ENCODE measurements around the gene NLRP10. TPM values are rescaled to one million over a fixed set of nuclear protein-coding genes. Genes with fewer than 3 reads are reported as not detected.

Gene NLRP10
- total and polyA plus RNA-seq, 2 of the 13 experiments (the other 11 are each of a cell fraction or from before 2014, with no cell fraction given), result not detected

DNA sequence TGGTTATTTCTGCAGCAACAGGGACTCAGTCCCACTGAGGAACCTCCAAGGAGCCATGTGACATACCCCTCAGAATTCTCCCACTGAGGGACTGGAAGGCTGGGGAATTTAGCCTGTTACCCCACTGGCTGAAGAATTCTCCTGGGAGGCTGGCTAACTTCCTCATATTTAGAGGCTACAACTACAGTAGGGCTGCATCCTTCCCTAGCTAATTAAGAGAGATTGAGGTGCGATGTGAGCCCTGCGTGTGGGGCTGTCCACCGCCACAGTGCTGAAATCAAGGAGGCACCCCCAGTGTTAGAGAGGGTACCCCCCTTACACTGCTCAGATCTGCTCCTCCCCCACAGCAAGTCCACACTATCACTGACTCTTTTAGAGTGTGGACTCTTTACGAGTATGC lies 43.0 kb upstream of the NLRP10 start:
- intact Hi-C loops (cut with micrococcal nuclease; ENCODE audit: unreplicated experiment), result no loop called here
- TF ChIP-seq, protein P1, sequence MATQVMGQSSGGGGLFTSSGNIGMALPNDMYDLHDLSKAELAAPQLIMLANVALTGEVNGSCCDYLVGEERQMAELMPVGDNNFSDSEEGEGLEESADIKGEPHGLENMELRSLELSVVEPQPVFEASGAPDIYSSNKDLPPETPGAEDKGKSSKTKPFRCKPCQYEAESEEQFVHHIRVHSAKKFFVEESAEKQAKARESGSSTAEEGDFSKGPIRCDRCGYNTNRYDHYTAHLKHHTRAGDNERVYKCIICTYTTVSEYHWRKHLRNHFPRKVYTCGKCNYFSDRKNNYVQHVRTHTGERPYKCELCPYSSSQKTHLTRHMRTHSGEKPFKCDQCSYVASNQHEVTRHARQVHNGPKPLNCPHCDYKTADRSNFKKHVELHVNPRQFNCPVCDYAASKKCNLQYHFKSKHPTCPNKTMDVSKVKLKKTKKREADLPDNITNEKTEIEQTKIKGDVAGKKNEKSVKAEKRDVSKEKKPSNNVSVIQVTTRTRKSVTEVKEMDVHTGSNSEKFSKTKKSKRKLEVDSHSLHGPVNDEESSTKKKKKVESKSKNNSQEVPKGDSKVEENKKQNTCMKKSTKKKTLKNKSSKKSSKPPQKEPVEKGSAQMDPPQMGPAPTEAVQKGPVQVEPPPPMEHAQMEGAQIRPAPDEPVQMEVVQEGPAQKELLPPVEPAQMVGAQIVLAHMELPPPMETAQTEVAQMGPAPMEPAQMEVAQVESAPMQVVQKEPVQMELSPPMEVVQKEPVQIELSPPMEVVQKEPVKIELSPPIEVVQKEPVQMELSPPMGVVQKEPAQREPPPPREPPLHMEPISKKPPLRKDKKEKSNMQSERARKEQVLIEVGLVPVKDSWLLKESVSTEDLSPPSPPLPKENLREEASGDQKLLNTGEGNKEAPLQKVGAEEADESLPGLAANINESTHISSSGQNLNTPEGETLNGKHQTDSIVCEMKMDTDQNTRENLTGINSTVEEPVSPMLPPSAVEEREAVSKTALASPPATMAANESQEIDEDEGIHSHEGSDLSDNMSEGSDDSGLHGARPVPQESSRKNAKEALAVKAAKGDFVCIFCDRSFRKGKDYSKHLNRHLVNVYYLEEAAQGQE (IDR thresholded peaks at IDR 0.05; ENCODE audit: borderline replicate concordance in 1 of 2, low read depth in 1 of 2, low read length in 2 of 2), result peak; percentile 14 to 81
- TF ChIP-seq ZKSCAN5 (CRISPR knock-in tag; IDR thresholded peaks at IDR 0.05), result no peak
- H3K36me3 ChIP-seq (replicated peaks in 1 of 2; ENCODE audit: control insufficient read depth in 1 of 2, insufficient read depth in 2 of 2, low read length in 2 of 2), result no peaks in the 10 kb centered on the region
- H3K27me3 ChIP-seq (ENCODE audit: control insufficient read depth in 1 of 2, insufficient read depth in 2 of 2, low read length in 2 of 2), result 0 out of 5 replicates have a peak, but pooled peaks cover 0 to 4% of the 10 kb centered on the region in 2 experiments
- no peaks in the 10 kb centered on the region for H3K79me2 ChIP-seq (ENCODE audit: insufficient read depth, low read length)
- no peak for ATAC-seq
- FAIRE-seq, result no peak
- no peak overlapping the region for H3K4me2 ChIP-seq (ENCODE audit: low read depth, low read length)
- CTCF ChIA-PET (ENCODE audit: low intra/inter-chr PET ratio, low total read pairs), result interaction anchor here (1.2 to 3.0 kb wide), 3 partner anchors 25 to 85 kb away, joined by 3 to 20 read pairs (median 7); no protein-coding TSS in a partner anchor
- H4K20me1 ChIP-seq (ENCODE audit: insufficient read depth, low read length), result no peaks in the 10 kb centered on the region; the same call in 1 of the 2 replicates
- no peak overlapping the region for H3K27ac ChIP-seq (ENCODE audit: extremely low read length, insufficient read depth, low read length)
- H3K9me3 ChIP-seq (ENCODE audit: low read length), result no peaks in the 10 kb centered on the region
- in situ Hi-C loops (cut with HindIII; ENCODE audit: extremely low pct_ligation_motif_present, low pct_unique_long_range_greater_than_20kb), result loop anchor here (10.0 kb wide), 2 partner anchors 87 to 257 kb away; partner anchors contain the start of gene LMO1
- H2AFZ ChIP-seq (ENCODE audit: low read length), result no peak overlapping the region
- H3K4me3 ChIP-seq (replicated peaks in 1 of 3; ENCODE audit: insufficient read depth in 1 of 3, low read depth in 2 of 3, low read length in 3 of 3), result no peak overlapping the region
- no peak for DNase-seq (ENCODE audit: low spot score)
- no peaks in the 10 kb centered on the region for H3K4me1 ChIP-seq (ENCODE audit: insufficient read depth, low read length)
- POLR2A ChIA-PET, result no interaction called here
- no peak overlapping the region for H3K9ac ChIP-seq (ENCODE audit: insufficient read depth, low read depth, low read length)
- BruUV-seq (replicated peaks), result no TSS peak
- 0% methylated on average over 1 of the region's 4 CpGs for WGBS (ENCODE audit: low lambda C conversion rate)
